ENCODE measurements around the gene DYNLT4. TPM values are rescaled to one million over a fixed set of nuclear protein-coding genes. Genes with fewer than 3 reads are reported as not detected.

The DYNLT4 gene
- total and polyA plus RNA-seq, 4 donors: 0.29 to 0.50 TPM; not detected in 2

DNA sequence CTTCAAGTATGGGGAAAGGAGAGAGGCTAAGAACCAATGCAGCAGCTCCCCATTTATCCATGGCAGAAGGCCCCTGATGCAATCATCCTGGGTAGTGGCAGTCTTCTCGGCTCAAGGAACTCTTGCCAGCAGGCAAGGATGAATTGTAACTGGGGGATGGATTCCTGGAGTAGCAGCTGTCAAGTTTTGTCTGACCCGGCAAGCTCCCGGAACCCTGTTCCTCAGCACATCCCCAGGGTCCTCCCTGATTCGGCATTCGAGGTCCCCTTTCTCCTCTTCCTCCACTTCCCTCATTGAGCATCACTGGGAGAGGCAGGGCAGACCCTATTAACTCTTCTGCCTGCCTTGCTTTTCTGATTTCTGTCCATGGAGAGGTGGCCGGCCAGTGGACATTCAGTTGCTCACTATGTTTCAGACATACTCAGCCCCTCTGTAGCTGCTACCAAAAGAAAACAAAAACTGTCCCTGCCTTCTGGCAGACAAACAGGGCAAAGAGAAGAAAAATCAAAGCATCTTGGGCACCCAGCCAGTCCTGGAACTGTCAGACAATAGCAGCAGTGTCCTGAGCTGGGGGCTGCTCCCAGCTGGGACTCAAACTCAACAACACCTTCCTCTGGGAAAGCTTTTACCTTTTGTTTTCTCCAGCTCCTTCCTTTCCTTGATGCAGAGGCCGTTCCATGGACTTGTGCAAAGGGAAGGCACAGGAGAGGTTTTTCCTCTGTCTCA, 41.5 kb upstream of the DYNLT4 start:
- no peaks in the 10 kb centered on the region for H3K9me3 ChIP-seq (ENCODE audit: control insufficient read depth in 4 of 4, low read length in 3 of 4)
- H3K27me3 ChIP-seq (ENCODE audit: control insufficient read depth in 4 of 4, insufficient read depth in 4 of 4, low read length in 3 of 4): no peaks in the 10 kb centered on the region
- WGBS: 96% methylated on average over 7 of the region's 7 CpGs
- H3K27ac ChIP-seq (ENCODE audit: low read depth in 1 of 2, low read length in 2 of 2): no peak overlapping the region
- no peak overlapping the region for H3K4me3 ChIP-seq (ENCODE audit: low read depth in 1 of 3, low read length in 3 of 3)
- TF ChIP-seq, protein P1, sequence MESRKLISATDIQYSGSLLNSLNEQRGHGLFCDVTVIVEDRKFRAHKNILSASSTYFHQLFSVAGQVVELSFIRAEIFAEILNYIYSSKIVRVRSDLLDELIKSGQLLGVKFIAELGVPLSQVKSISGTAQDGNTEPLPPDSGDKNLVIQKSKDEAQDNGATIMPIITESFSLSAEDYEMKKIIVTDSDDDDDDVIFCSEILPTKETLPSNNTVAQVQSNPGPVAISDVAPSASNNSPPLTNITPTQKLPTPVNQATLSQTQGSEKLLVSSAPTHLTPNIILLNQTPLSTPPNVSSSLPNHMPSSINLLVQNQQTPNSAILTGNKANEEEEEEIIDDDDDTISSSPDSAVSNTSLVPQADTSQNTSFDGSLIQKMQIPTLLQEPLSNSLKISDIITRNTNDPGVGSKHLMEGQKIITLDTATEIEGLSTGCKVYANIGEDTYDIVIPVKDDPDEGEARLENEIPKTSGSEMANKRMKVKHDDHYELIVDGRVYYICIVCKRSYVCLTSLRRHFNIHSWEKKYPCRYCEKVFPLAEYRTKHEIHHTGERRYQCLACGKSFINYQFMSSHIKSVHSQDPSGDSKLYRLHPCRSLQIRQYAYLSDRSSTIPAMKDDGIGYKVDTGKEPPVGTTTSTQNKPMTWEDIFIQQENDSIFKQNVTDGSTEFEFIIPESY (IDR thresholded peaks at IDR 0.05): no peak
- TF ChIP-seq NR2F2 (IDR thresholded peaks at IDR 0.05): no peak
- no peak for TF ChIP-seq TAF1 (conservative IDR thresholded peaks at IDR 0.05)
- TF ChIP-seq, protein P2, sequence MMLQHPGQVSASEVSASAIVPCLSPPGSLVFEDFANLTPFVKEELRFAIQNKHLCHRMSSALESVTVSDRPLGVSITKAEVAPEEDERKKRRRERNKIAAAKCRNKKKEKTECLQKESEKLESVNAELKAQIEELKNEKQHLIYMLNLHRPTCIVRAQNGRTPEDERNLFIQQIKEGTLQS (IDR thresholded peaks at IDR 0.05): no peak
- no peak for TF ChIP-seq YY1 (IDR thresholded peaks at IDR 0.05)
- TF ChIP-seq FOXA1 (IDR thresholded peaks at IDR 0.05): no peak
- no peak for TF ChIP-seq EGR1 (IDR thresholded peaks at IDR 0.05; ENCODE audit: low read depth in 2 of 2)
- TF ChIP-seq, protein P3, sequence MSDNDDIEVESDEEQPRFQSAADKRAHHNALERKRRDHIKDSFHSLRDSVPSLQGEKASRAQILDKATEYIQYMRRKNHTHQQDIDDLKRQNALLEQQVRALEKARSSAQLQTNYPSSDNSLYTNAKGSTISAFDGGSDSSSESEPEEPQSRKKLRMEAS (IDR thresholded peaks at IDR 0.05): no peak
- no peak for TF ChIP-seq FOXA2 (IDR thresholded peaks at IDR 0.05)
- TF ChIP-seq GABPA (IDR thresholded peaks at IDR 0.05 in 1 of 2, conservative IDR thresholded peaks at IDR 0.05 in 1 of 2): no peak
- peaks cover 0 to 5% (median 2%) of the 10 kb centered on the region in 4 donors for H3K36me3 ChIP-seq (ENCODE audit: control insufficient read depth in 4 of 4, insufficient read depth in 3 of 4, low read depth in 1 of 4, low read length in 3 of 4)
- no peak for DNase-seq (ENCODE audit: low spot score)
- H3K4me1 ChIP-seq (ENCODE audit: control insufficient read depth in 4 of 4, insufficient read depth in 4 of 4, low read length in 3 of 4): no peaks in the 10 kb centered on the region
- no peak overlapping the region for H3K9ac ChIP-seq (ENCODE audit: low read depth in 1 of 2, low read length in 2 of 2)

DNA sequence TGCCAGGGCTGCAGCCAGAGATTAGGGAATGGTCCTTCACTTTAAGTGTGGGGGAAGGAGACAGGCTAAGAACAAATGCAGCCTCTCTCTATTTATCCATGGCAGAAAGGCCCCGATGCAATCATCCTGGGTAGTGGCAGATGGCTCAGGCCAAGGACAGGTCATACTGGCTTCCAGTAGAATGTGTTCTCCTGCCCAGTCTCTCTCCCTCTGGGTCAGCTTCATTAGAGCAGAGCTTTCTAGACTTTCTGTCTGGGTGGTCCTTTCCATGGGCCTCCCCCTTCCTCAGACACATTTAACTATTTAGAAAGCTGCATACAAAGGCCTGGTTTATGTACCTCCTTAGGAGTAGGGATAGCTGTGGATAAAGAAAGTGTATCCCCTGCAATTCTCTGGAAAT, 40.7 kb upstream of the DYNLT4 start:
- peaks cover 0 to 5% (median 2%) of the 10 kb centered on the region in 4 donors for H3K36me3 ChIP-seq (ENCODE audit: control insufficient read depth in 4 of 4, insufficient read depth in 3 of 4, low read depth in 1 of 4, low read length in 3 of 4)
- no peak overlapping the region for H3K27ac ChIP-seq (ENCODE audit: low read depth in 1 of 2, low read length in 2 of 2)
- H3K4me1 ChIP-seq (ENCODE audit: control insufficient read depth in 4 of 4, insufficient read depth in 4 of 4, low read length in 3 of 4): peaks cover 0 to 6% (median 4%) of the 10 kb centered on the region in 4 donors
- no peak for TF ChIP-seq TAF1 (conservative IDR thresholded peaks at IDR 0.05)
- TF ChIP-seq, protein P4, sequence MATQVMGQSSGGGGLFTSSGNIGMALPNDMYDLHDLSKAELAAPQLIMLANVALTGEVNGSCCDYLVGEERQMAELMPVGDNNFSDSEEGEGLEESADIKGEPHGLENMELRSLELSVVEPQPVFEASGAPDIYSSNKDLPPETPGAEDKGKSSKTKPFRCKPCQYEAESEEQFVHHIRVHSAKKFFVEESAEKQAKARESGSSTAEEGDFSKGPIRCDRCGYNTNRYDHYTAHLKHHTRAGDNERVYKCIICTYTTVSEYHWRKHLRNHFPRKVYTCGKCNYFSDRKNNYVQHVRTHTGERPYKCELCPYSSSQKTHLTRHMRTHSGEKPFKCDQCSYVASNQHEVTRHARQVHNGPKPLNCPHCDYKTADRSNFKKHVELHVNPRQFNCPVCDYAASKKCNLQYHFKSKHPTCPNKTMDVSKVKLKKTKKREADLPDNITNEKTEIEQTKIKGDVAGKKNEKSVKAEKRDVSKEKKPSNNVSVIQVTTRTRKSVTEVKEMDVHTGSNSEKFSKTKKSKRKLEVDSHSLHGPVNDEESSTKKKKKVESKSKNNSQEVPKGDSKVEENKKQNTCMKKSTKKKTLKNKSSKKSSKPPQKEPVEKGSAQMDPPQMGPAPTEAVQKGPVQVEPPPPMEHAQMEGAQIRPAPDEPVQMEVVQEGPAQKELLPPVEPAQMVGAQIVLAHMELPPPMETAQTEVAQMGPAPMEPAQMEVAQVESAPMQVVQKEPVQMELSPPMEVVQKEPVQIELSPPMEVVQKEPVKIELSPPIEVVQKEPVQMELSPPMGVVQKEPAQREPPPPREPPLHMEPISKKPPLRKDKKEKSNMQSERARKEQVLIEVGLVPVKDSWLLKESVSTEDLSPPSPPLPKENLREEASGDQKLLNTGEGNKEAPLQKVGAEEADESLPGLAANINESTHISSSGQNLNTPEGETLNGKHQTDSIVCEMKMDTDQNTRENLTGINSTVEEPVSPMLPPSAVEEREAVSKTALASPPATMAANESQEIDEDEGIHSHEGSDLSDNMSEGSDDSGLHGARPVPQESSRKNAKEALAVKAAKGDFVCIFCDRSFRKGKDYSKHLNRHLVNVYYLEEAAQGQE (IDR thresholded peaks at IDR 0.05): no peak
- no peak for TF ChIP-seq FOXA2 (IDR thresholded peaks at IDR 0.05)
- TF ChIP-seq RXRA (IDR thresholded peaks at IDR 0.05): no peak
- TF ChIP-seq, protein P1 (IDR thresholded peaks at IDR 0.05): no peak
- TF ChIP-seq, protein P3 (IDR thresholded peaks at IDR 0.05): no peak
- TF ChIP-seq GABPA (IDR thresholded peaks at IDR 0.05 in 1 of 2, conservative IDR thresholded peaks at IDR 0.05 in 1 of 2): no peak
- no peak for TF ChIP-seq SP1 (IDR thresholded peaks at IDR 0.05)
- no peak for TF ChIP-seq JUND (IDR thresholded peaks at IDR 0.05)
- WGBS: 73% methylated on average over 1 of the region's 1 CpG
- no peak for DNase-seq (ENCODE audit: low spot score)
- H3K9ac ChIP-seq (ENCODE audit: low read depth in 1 of 2, low read length in 2 of 2): no peak overlapping the region
- no peaks in the 10 kb centered on the region for H3K9me3 ChIP-seq (ENCODE audit: control insufficient read depth in 4 of 4, low read length in 3 of 4)
- no peaks in the 10 kb centered on the region for H3K27me3 ChIP-seq (ENCODE audit: control insufficient read depth in 4 of 4, insufficient read depth in 4 of 4, low read length in 3 of 4)
- H3K4me3 ChIP-seq (ENCODE audit: low read depth in 1 of 3, low read length in 3 of 3): no peak overlapping the region
